Ecto neural progenitor cell (in vitro differentiated cells): ENCODE data around the gene LRIT1.
A peak's percentile ranks its signal among the peaks of the same experiment; 100 is the strongest.

Source experiments
- DNase-seq: peaks from one replicate; pipeline ENCODE4 v3.0.0-alpha.2; 2018; ENCODE audit warnings: low spot score

The LRIT1 gene

GRCh38 chr10:84254552-84255478 is 13.5 kb upstream of the LRIT1 start:
- DNase-seq = peak; percentile 28

DNA sequence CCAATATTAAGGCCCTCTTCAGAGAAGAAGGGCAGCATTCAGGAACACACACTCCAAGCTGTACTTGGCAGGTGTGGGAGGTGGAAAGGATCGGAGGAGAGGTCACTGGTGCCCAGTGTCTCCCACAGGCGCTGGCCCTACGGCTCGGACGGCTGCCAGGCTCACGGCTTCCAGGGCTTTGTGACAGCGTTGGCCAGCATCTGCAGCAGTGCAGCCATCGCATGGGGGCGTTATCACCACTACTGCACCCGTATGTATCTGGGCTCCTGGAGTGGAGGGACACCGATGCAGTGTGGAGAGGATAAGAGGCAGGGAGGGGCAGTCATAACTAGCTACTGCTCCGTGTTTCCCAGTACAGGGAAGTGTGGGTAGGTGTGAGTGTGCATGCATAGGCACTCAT is 7.4 kb upstream of the LRIT1 start:
- no peak for DNase-seq

DNA sequence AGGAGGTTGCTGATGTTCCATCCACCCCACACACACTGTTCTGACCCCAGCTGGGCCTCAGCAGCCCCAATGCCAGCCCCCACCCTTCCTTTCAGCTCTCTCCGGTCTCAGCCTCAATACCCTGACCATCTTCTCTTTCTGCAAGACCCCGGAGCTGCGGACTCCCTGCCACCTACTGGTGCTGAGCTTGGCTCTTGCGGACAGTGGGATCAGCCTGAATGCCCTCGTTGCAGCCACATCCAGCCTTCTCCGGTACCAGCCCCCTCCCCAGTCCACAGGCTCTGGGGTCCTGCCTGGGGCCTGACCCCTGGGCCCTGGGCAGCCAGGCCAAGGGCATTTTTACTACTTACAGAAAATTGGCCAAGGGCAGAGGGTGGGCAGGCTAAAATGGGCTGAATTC is 6.2 kb upstream of the LRIT1 start:
- no peak for DNase-seq

DNA sequence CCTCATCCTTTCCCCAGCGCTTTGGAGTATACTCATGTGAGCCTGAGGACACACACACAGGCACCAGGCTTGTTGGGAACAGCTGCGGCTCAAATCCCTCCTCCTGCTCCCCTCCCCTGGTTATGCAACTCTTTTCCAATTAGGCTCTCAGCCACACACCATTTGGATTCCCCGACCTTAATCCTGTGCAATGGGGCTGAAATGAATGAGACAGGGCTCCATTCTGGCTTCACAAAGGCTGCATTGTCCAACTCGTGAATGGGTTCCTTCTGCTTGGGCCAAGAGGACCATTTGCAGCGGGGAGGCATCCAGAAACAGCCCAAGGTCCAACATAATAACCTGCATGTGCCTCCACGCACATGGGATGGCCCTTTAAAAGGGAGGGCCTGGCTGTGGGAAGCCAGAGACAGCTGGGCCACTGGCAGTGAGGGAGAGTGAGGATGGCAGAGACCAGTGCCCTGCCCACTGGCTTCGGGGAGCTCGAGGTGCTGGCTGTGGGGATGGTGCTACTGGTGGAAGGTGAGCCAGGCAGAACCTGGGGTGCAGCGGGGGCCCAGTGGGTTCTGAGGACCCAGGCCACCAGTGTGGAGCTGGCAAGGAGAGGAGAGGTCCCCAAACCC is 3.4 kb upstream of the LRIT1 start, which contains the start of gene RGR:
RGR (plus strand) TSS at position 403 of the 620 bp plus-strand sequence; CDS start at position 441, 38 bp downstream.
- DNase-seq = peak; percentile 71

GRCh38 chr10:84243759-84244158 is 2.4 kb upstream of the LRIT1 start:
- DNase-seq = no peak

GRCh38 chr10:84238909-84239308 is 2.4 kb downstream of the LRIT1 start:
- DNase-seq = no peak

DNA sequence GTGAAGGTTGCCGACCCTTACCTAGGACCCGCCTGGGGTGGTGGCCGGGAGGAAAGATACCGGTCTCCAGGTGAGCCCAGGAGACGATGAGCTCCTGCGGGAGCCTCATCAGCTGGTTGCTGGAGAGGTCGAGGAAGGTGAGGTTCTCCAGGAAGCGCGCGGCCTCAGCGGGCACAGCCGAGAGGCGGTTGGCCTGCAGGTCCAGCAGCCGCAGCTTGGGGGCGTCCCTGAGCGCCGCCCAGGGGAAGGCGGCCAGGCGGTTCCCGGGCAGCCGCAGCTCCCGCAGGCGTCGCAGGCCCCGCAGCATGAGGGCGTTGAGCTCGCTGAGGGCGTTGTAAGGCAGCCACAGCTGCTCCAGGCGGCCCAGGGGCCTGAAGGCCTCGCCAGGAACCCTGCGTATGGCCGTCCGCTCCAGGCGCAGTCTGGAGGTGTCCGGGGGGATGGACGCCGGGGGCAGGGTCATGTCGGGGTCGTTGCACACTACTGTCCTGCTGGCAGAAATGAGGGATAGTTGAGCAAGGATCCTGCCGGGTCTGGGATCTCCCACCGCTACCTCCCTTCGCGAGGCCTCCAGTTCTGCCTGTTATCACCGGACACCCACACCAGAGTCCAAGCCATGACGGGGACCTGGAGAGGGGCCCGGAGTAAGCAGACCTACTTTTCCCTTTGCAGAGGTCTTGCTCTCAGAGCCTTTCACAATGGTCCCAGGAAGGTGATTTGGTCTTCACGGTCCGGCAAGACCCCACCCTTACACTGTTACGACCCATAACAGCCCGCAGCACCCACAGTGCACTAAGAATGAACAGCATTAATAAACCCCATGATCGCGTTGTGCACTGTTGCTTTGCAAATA is 3.9 kb downstream of the LRIT1 start:
- DNase-seq = peak; percentile 78

DNA sequence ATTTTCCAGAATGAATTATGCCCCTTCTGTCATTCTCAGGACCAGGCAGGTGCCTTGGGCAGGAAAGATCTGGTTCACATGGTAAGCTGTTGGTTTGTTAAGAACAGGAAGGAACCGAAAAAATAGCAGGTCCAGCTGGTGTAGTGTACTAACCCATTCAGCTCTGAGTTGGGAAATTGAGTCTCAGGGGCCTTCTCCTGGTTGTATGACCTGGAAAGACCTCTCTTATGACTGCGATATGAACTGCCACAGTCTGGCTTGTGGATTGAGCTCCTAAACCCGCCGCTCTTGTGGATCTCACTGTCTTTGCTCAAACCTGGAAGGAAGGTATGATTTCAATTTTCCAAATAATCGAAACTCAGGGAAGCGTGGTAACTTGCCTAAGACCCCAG is 4.5 kb downstream of the LRIT1 start:
- DNase-seq = no peak

- no peak for DNase-seq
Observed at GRCh38 chr10:84235096-84235495, 6.2 kb downstream of the LRIT1 start.

DNA sequence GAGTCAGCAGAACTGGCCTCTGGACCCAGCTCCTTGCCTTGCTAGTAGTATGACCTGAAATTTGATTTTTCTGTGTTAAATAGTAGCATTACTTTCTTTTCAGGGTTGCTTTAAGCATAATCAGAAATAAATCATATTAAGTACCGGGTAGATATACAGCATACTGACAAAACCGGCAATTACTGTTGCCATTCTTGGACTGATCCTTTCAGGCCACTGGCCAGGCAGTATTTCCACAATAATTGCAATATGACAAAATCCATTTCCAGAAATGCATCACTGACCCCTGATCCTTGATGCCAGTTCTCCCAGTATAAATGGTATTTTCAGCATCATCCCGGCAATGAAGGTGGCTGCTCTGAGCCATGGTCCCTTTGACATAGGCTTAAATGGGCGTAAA is 6.9 kb downstream of the LRIT1 start:
- DNase-seq = no peak

DNA sequence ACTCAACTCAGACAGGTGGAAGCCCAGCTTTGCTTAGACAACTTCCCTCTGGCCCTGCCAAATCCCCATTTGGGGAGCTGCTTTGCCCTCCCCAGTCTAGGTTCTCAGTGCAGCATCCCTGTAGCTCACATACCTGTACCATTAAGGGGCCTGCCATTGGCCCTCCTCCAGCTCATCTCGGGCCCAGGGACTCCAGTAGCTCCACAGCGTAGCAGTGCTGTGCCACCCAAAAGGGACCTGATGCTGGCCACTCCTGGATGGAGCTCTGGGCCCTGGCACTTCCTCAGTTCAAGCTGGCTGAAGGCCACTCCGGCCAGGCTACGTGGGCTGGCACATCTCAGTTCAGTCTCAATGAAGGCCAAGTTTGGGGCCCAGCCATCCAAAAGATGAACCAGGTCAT is 7.4 kb downstream of the LRIT1 start:
- no peak for DNase-seq

DNA sequence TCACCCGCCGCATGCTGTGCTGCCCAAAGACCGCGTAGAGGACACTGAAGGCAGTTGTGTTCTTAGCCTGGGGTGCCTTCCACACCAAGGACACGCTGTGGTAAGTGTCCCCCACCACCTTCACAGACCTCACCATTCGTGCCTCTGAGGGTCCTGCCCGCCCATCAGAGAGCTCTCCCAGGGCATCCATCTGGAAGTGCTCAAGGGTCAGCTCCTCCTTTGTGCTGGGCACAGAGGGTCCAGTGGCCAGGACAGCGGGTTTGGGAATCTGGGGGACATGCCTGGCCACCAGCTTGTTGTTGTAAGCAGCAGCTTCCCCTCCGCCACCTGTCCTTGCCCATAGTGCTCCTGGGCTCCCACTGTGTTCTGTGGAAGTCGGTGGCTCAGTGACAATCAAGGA is 9.0 kb downstream of the LRIT1 start:
- DNase-seq = no peak

DNA sequence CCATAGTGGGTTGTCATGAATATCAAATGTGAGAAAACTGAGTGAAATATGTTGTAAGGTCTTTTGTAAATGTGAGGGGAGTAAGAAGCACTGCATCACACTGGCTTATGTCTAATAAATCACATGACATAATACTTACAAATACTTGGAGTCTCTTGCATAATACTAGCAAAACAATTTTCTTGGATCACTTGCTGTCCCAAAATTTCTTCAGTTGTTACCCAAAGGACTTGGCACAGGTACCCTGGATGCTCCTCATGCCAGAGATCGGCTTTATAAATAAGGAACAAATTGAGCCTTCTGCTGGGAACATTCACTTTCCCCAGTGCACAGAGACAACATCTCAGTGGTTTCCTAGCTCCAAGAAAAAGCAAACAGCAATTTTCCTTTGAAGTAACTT is 11.0 kb downstream of the LRIT1 start:
- no peak for DNase-seq

- DNase-seq = no peak
Observed at GRCh38 chr10:84227810-84228209, 13.5 kb downstream of the LRIT1 start.

- DNase-seq = no peak
Observed at GRCh38 chr10:84226616-84227015, 14.7 kb downstream of the LRIT1 start.

DNA sequence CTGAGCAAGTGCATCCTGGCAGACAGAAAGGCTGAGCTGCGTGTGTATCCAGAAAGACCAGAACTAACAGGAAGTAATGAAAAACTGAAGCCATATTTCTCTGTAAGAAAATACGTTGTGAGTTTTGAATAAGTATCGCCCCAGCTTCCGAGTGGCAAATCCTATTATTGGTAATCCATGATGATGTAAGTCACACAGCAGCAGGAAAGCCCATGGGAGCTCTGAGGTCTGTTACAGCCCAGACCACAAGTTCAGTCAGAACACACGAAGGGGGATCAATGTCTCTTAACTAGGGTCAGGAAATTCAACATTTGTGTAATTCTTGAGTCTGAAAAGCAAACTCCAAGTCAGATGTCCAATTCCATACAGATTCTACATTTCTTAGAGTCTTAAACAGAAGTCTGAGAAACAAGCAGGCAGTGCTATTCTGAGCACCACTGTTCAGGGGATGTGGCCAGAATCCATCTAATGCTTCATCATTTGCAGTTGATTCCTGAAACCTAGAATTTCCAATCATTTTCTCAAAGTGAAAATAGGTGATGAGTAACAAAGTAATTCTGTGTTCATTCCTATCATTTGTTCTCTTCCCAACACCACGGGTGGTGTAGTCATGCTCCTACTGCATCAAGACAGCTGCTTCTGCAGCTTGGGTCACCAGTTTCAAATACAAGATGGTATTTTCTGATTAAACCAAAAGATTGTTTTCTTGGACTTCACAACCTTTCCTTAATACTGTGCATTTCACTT is 15.7 kb downstream of the LRIT1 start, which contains the start of gene LRIT2:
LRIT2 (minus strand) TSS at position 118 of the 747 bp plus-strand sequence; CDS start at position 94, 24 bp downstream.
- no peak for DNase-seq

GRCh38 chr10:84224411-84225028 is 16.8 kb downstream of the LRIT1 start:
- DNase-seq = no peak

- no peak for DNase-seq
Observed at GRCh38 chr10:84221916-84222315, 19.4 kb downstream of the LRIT1 start.

- no peak for DNase-seq
Observed at GRCh38 chr10:84217746-84218145, 23.6 kb downstream of the LRIT1 start.

DNA sequence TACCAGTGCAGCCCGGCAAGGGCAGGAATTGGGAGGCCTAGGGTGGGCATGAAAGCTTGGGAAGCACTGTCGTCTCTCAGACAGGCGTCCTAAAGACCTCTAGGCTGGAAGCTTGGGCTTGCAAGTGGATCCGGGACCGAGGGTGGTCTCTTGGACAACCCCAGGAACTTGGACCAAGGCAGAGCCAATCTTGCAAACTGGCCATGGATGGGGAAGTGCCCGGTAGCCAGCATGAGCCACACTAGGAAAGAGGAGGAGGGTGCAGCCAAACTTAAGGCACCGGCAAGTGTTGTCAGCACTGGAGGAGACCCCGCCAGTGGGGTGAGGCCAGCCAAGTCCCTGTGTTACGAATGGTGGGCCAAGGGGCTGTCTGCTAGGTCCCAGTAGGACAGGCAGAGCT is 24.5 kb downstream of the LRIT1 start:
- no peak for DNase-seq

GRCh38 chr10:84214612-84215235 is 26.6 kb downstream of the LRIT1 start:
- DNase-seq = peak; percentile 66
